Neural cell (in vitro differentiated cells): ENCODE measurements around the gene DDX54. TPM values are rescaled to one million over a fixed set of nuclear protein-coding genes. Genes with fewer than 3 reads are reported as not detected.

Experiments
- H2AFZ ChIP-seq: fragments of 200-600, 300-800 bp; sonication (generic), shearing (Covaris generic); 2 replicates; pipeline ENCODE4 v1.6.0; 2014; ENCODE audit warnings: low read depth, mild to moderate bottlenecking, antibody characterized with exemption, low read length, moderate library complexity
- H3F3A ChIP-seq: fragments of 200-600 bp; shearing (Covaris generic); 2 replicates; pipeline ENCODE4 v1.6.1; 2016; ENCODE audit warnings: mild to moderate bottlenecking, moderate library complexity, mixed read lengths, antibody characterized with exemption, low read length; ENCODE audit not compliant: insufficient read depth, poor library complexity, severe bottlenecking
- H3K27ac ChIP-seq: fragments of 200-600, 300-800 bp; sonication (generic), shearing (Covaris generic); 2 replicates; pipeline ENCODE4 v1.5.1; 2014; ENCODE audit warnings: mild to moderate bottlenecking, low read length, moderate library complexity
- H3K27me3 ChIP-seq: fragments of 300-800, 200-600 bp; sonication (generic), shearing (Covaris generic); 2 replicates; pipeline ENCODE4 v1.6.0; 2014; ENCODE audit warnings: mild to moderate bottlenecking, low read depth, low read length, moderate library complexity; ENCODE audit not compliant: insufficient read depth
- H3K36me3 ChIP-seq: fragments of 300-800, 200-600 bp; sonication (generic), shearing (Covaris generic); 2 replicates; pipeline ENCODE4 v1.5.1; 2014; ENCODE audit warnings: mild to moderate bottlenecking, antibody characterized with exemption, low read length, moderate library complexity; ENCODE audit not compliant: insufficient read depth
- H3K4me2 ChIP-seq: fragments of 300-800, 200-600 bp; sonication (generic), shearing (Covaris generic); 2 replicates; pipeline ENCODE4 v1.6.0; 2014; ENCODE audit warnings: mild to moderate bottlenecking, low read length
- H3K4me3 ChIP-seq: fragments of 300-800, 200-600 bp; sonication (generic), shearing (Covaris generic); 2 replicates; pipeline ENCODE4 v1.5.1; 2014; ENCODE audit warnings: mild to moderate bottlenecking, low read length, moderate library complexity
- H3K79me2 ChIP-seq: fragments of 200-600 bp; shearing (Covaris generic); replicated peaks from 2 replicates; pipeline ENCODE4 v1.6.0; 2014; ENCODE audit warnings: mild to moderate bottlenecking, low read length, moderate library complexity; ENCODE audit not compliant: insufficient read depth
- H3K9ac ChIP-seq: fragments of 300-800, 200-600 bp; sonication (generic), shearing (Covaris generic); 2 replicates; pipeline ENCODE4 v1.6.1; 2016; ENCODE audit warnings: mild to moderate bottlenecking, low read length, mixed read lengths
- H3K9me2 ChIP-seq: fragments of 200-600 bp; shearing (Covaris generic); 2 replicates; pipeline ENCODE4 v1.6.1; 2016; ENCODE audit warnings: mild to moderate bottlenecking, low read length, mixed read lengths; ENCODE audit not compliant: insufficient read depth
- H3K9me3 ChIP-seq: fragments of 200-600, 300-800 bp; sonication (generic), shearing (Covaris generic); 2 replicates; pipeline ENCODE4 v1.6.1; 2016; ENCODE audit warnings: mild to moderate bottlenecking, mixed run types, low read length, moderate library complexity, mixed read lengths
- H4K20me1 ChIP-seq: fragments of 200-600 bp; shearing (Covaris generic); 2 replicates; pipeline ENCODE4 v1.6.1; 2016; ENCODE audit warnings: mild to moderate bottlenecking, mixed run types; ENCODE audit not compliant: insufficient read depth
- EP300 ChIP-seq: fragments of 450-650 bp; conservative IDR thresholded peaks from 2 replicates; pipeline ENCODE4 v1.6.1; 2014; ENCODE audit warnings: antibody characterized with exemption, mild to moderate bottlenecking, moderate library complexity; ENCODE audit not compliant: poor library complexity, severe bottlenecking
- EZH2 ChIP-seq: fragments of 200-600, 300-800 bp; shearing (Covaris generic), sonication (generic); IDR thresholded peaks from 2 replicates; pipeline ENCODE4 v1.6.1; 2014; ENCODE audit warnings: antibody characterized with exemption, low read length, borderline replicate concordance, mild to moderate bottlenecking; ENCODE audit not compliant: insufficient read depth, poor library complexity, severe bottlenecking
- MXI1 ChIP-seq: fragments of 450-650 bp; conservative IDR thresholded peaks from 2 replicates; pipeline ENCODE4 v1.6.1; 2014; ENCODE audit warnings: antibody characterized with exemption, mild to moderate bottlenecking; ENCODE audit not compliant: poor library complexity, severe bottlenecking
- POLR2AphosphoS5 ChIP-seq: IDR thresholded peaks from 2 replicates; pipeline ENCODE4 v1.6.1; 2012
- RAD21 ChIP-seq: fragments of 450-650 bp; conservative IDR thresholded peaks from 2 replicates; pipeline ENCODE4 v1.6.1; 2014; ENCODE audit warnings: antibody characterized with exemption, mild to moderate bottlenecking, moderate library complexity
- SMC3 ChIP-seq: fragments of 450-650 bp; conservative IDR thresholded peaks from 2 replicates; pipeline ENCODE4 v1.6.1; 2014; ENCODE audit warnings: antibody characterized with exemption, mild to moderate bottlenecking, moderate library complexity; ENCODE audit not compliant: poor library complexity
- TAF1 ChIP-seq: IDR thresholded peaks from 2 replicates; pipeline ENCODE4 v1.6.1; 2012; ENCODE audit warnings: low read depth
- polyA plus RNA-seq: library from polyadenylated mRNA; depleted of rRNA; stranded (reverse); fragments of >200 nt; gene quantifications from 2 replicates; pipeline ENCODE4 v1.2.3, GENCODE V29; 2014
- TF ChIP-seq, protein P1 (sequence below): IDR thresholded peaks from 2 replicates; pipeline ENCODE4 v1.6.1; 2012; ENCODE audit warnings: borderline replicate concordance
- TF ChIP-seq, protein P2 (sequence below): fragments of 450-650 bp; IDR thresholded peaks from 2 replicates; pipeline ENCODE4 v1.5.1; 2014; ENCODE audit warnings: antibody characterized with exemption, mild to moderate bottlenecking, moderate library complexity; ENCODE audit not compliant: poor library complexity, severe bottlenecking

Gene DDX54
- polyA plus RNA-seq, 1 donor from 2014 or later, result 63.3 TPM

DNA sequence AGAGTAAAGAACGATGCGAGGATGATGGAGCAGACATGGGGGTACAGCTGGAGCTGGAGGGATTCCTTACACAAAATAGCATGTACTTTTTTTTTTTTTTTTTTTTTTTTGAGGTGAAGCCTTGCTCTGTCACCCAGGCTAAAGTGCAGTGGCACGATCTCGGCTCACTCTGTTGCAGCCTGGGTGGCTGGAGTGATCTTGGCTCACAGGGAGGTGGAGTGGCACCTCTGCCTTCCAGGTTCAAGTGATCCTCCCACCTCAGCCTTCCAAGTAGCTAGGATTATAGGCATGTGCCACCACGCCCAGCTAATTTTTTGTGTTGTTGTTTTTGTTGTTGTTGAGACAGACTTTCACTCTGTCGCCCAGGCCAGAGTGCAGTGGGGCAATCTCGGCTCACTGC, 44.6 kb downstream of the DDX54 start:
- H3K9ac ChIP-seq, result no peak overlapping the region
- H3K36me3 ChIP-seq, result no peaks in the 10 kb centered on the region
- no peaks in the 10 kb centered on the region for H3K9me3 ChIP-seq
- no peak overlapping the region for H3K4me2 ChIP-seq
- no peak overlapping the region for H3K27ac ChIP-seq
- H3K9me2 ChIP-seq, result no peaks in the 10 kb centered on the region
- H3K79me2 ChIP-seq, result no peaks in the 10 kb centered on the region
- H2AFZ ChIP-seq, result no peak overlapping the region
- H3F3A ChIP-seq, result no peaks in the 10 kb centered on the region
- H4K20me1 ChIP-seq, result no peaks in the 10 kb centered on the region
- TF ChIP-seq RAD21 (no peak), POLR2AphosphoS5 (no peak), MXI1 (no peak), EZH2 (no peak), TAF1 (no peak), SMC3 (no peak), EP300 (no peak)
- TF ChIP-seq, protein P1, sequence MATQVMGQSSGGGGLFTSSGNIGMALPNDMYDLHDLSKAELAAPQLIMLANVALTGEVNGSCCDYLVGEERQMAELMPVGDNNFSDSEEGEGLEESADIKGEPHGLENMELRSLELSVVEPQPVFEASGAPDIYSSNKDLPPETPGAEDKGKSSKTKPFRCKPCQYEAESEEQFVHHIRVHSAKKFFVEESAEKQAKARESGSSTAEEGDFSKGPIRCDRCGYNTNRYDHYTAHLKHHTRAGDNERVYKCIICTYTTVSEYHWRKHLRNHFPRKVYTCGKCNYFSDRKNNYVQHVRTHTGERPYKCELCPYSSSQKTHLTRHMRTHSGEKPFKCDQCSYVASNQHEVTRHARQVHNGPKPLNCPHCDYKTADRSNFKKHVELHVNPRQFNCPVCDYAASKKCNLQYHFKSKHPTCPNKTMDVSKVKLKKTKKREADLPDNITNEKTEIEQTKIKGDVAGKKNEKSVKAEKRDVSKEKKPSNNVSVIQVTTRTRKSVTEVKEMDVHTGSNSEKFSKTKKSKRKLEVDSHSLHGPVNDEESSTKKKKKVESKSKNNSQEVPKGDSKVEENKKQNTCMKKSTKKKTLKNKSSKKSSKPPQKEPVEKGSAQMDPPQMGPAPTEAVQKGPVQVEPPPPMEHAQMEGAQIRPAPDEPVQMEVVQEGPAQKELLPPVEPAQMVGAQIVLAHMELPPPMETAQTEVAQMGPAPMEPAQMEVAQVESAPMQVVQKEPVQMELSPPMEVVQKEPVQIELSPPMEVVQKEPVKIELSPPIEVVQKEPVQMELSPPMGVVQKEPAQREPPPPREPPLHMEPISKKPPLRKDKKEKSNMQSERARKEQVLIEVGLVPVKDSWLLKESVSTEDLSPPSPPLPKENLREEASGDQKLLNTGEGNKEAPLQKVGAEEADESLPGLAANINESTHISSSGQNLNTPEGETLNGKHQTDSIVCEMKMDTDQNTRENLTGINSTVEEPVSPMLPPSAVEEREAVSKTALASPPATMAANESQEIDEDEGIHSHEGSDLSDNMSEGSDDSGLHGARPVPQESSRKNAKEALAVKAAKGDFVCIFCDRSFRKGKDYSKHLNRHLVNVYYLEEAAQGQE, result no peak
- TF ChIP-seq, protein P2, sequence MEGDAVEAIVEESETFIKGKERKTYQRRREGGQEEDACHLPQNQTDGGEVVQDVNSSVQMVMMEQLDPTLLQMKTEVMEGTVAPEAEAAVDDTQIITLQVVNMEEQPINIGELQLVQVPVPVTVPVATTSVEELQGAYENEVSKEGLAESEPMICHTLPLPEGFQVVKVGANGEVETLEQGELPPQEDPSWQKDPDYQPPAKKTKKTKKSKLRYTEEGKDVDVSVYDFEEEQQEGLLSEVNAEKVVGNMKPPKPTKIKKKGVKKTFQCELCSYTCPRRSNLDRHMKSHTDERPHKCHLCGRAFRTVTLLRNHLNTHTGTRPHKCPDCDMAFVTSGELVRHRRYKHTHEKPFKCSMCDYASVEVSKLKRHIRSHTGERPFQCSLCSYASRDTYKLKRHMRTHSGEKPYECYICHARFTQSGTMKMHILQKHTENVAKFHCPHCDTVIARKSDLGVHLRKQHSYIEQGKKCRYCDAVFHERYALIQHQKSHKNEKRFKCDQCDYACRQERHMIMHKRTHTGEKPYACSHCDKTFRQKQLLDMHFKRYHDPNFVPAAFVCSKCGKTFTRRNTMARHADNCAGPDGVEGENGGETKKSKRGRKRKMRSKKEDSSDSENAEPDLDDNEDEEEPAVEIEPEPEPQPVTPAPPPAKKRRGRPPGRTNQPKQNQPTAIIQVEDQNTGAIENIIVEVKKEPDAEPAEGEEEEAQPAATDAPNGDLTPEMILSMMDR, result no peak
- H3K4me3 ChIP-seq, result no peak overlapping the region
- H3K27me3 ChIP-seq, result peaks cover 13% of the 10 kb centered on the region

DNA sequence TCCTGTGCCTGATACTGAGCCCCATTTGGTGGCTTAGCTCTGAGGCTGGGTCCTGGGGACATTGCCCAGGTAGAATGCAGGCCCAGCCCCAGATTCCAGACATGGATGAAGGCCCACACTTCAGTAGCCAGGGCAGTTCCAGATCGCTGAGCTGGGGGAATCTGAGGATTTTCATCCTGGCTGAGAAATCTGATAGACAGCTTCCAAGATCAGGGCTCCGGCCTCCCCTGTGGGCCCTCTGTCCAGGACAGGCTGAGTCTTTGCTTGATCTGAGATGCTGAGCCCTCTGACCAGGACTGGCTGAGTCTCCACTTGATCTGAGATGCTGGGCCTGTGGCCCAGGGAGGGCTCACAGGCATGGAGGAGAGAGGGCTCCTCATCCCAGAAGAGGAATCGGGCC, 46.5 kb downstream of the DDX54 start:
- TF ChIP-seq EZH2 (no peak), POLR2AphosphoS5 (no peak), EP300 (no peak), SMC3 (no peak), MXI1 (no peak)
- TF ChIP-seq, protein P1, result no peak
- TF ChIP-seq, protein P2, result no peak
- Histone ChIP-seq H3K9ac (no peak overlapping the region), H3K79me2 (no peaks in the 10 kb centered on the region), H4K20me1 (no peaks in the 10 kb centered on the region), H3K4me2 (no peak overlapping the region), H2AFZ (no peak overlapping the region), H3K27ac (no peak overlapping the region), H3K9me3 (no peaks in the 10 kb centered on the region), H3K4me3 (no peak overlapping the region), H3F3A (no peaks in the 10 kb centered on the region), H3K36me3 (no peaks in the 10 kb centered on the region), H3K9me2 (no peaks in the 10 kb centered on the region), H3K27me3 (peaks cover 28% of the 10 kb centered on the region)
